GM20000 (cell line): ENCODE results near the gene MAPK14.

Experiments used
- DNase-seq: peaks from one replicate; pipeline ENCODE4 v3.0.0; 2012; ENCODE audit warnings: low spot score
- CTCF ChIP-seq: IDR thresholded peaks from 2 replicates; pipeline ENCODE4 v1.5.1; 2012; ENCODE audit warnings: mild to moderate bottlenecking, control low read depth; ENCODE audit errors: extremely low read depth, missing control alignments

Gene MAPK14

GRCh38 chr6:36095497-36096391 lies 68.1 kb downstream of the MAPK14 start:
- no peak for DNase-seq
- no peak for TF ChIP-seq CTCF

DNA sequence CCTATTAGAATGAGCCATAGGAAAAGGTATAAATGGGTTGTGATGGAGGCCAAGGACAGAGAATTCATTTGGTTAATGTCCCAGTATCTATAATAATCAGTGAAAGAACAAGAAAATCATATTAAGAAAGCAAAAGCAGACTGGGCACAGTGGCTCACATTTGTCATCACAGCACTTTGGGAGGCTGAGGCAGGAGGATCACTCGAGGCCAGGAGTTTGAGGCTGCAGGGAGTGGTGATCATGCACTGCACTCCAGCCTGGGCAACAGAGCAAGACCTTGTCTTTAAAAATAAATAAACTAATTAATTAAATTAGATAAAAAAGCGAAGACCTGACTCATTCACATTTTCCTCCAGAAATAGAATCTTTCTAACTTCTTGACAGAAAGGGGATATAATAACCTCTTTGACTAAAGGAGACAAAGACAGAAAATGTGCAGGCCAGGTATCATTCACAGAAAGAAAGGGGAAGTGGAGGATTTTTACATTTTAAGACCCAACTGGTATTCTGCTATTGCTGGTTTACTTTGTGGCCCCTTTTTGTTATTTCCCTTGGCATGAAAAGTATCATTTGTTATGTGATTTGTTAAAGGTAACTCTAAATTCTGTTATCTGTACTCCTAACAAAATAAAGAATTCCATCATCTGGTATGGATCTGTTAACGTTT lies 70.8 kb downstream of the MAPK14 start:
- DNase-seq = no peak
- no peak for TF ChIP-seq CTCF

DNA sequence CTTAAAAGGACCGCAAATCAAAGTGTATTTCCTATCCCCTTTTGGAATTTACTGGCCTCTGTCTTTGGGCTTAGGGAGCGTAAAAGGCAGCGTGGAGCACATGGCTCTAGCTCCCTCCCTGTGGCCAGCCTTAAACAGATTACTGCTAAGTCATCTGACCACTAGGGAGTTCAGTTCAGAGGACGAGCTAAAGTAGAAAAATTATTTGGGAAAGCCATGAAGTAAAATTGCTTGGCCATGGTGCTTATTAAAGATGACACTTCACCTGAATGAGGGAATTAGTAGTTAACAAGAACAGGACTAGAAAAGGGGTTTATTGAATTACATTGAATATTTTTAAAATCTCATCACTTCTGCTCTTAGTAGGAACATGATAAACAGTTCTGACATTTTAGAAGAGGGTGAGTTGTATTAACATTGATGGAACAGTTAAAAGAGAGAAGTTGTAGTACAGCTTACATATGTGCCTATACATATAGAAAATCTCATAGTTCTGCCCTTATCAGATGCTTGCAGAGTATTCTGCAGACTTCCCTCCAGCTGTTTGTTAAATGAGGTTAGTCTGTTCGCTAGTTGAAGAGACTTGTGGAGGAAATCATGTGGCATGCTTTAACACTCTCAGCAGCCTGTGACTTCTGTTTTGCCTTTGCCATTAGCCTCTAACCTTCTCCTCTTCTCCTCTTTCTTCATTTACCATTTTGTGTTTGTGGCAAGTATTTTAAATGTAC lies 71.5 kb downstream of the MAPK14 start:
- TF ChIP-seq CTCF = no peak
- no peak for DNase-seq

DNA sequence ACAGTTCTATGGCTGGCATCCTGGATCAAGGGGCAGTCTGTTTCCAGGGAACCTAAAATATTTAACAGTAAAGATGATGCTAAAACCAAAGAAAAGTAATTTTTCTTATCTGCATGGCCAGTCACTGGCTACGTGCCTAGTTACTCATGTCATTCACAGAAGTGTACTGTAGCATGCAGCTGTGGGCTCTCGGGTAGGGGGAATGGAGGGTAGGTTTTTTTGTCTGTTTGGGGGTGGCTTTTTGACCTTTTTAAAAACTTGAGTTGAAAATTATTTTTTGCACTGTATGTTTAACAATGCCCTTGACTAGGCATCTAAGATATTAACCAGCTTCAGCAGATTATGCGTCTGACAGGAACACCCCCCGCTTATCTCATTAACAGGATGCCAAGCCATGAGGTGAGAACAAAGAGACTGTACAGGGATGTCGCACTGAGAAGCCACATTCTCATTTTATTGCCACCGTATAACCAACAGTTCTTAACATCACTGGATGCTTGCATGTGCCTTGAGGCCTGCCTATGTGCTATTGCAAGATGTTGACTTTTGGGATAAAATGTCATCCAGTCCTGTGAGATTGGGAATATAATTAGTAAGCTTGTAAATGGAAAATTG lies 72.4 kb downstream of the MAPK14 start:
- DNase-seq = no peak
- no peak for TF ChIP-seq CTCF

DNA sequence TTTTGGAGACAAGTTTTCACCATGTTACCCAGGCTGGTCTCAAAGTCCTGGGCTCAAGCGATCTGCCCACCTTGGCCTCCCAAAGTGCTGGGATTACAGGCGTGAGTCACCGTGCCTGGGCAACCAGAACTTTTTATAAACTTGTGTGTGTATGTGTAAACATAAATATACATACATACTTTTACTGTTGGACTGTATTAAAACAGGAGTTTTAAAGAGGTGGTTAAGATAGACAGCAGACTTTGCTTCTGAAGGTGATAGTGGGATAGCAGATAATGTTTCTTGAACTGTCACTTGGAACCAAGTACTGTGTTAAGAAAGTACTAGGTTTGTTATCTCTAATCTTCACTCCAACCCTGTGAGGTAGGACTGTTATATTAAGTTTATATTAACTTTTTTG lies 74.1 kb downstream of the MAPK14 start:
- TF ChIP-seq CTCF = no peak
- DNase-seq = no peak

GRCh38 chr6:36102853-36103252 lies 75.2 kb downstream of the MAPK14 start:
- no peak for TF ChIP-seq CTCF
- no peak for DNase-seq
